Endometrial microvascular endothelial cells (primary cell): ENCODE data around the gene CWC15. TPM values are rescaled to one million over a fixed set of nuclear protein-coding genes. Genes with fewer than 3 reads are reported as not detected.
"Not testable (repeated sequence)": the region's sequence is repeated elsewhere in the genome, so short reads cannot be mapped to it uniquely, and the experiment has no call there.

ENCODE experiments used
- in situ Hi-C: cut with HindIII; loops from 2 replicates; pipeline ENCODE4 v1.10.0; 2017; ENCODE audit warnings: low sequenced_read_pairs, low pct_unique_long_range_greater_than_20kb; ENCODE audit errors: inconsistent ontology term
- total RNA-seq: library from RNA; depleted of rRNA; stranded (reverse); fragments of >200 nt; gene quantifications from one replicate; pipeline ENCODE4 v1.2.3, GENCODE V29; 2015; ENCODE audit errors: inconsistent ontology term

CWC15 gene
- total RNA-seq, 1 donor from 2014 or later = 42.7 TPM

GRCh38 chr11:94925422-94926270 is 47.7 kb downstream of the CWC15 start:
- in situ Hi-C loops = no loop called here

GRCh38 chr11:94924612-94925011 is 48.7 kb downstream of the CWC15 start:
- in situ Hi-C loops = no loop called here

- in situ Hi-C loops = no loop called here
Measured at GRCh38 chr11:94924171-94924572, 49.2 kb downstream of the CWC15 start.

GRCh38 chr11:94923004-94923334 is 50.4 kb downstream of the CWC15 start:
- in situ Hi-C loops = no loop called here

- in situ Hi-C loops = no loop called here
Measured at GRCh38 chr11:94922321-94923003, 50.9 kb downstream of the CWC15 start.

- in situ Hi-C loops = no loop called here
Measured at GRCh38 chr11:94920311-94920710, 53.0 kb downstream of the CWC15 start.

- in situ Hi-C loops = not testable (repeated sequence)
Measured at GRCh38 chr11:94913718-94914394, 59.5 kb downstream of the CWC15 start.

GRCh38 chr11:94912806-94913205 is 60.5 kb downstream of the CWC15 start:
- in situ Hi-C loops = no loop called here

Other genes with a start within 250 kb of the CWC15 start
- 21.9 TPM for gene AMOTL1, start 205.2 kb downstream of the CWC15 start, total RNA-seq
- 2.3 TPM for gene KDM4D, start 153 bp upstream of the CWC15 start, total RNA-seq
- gene KDM4E, start 51.7 kb upstream of the CWC15 start, total RNA-seq = not detected
- not detected for gene KDM4F, start 75.9 kb upstream of the CWC15 start, total RNA-seq
- gene SRSF8, start 93.4 kb upstream of the CWC15 start, total RNA-seq = 33.1 TPM
- 30.1 TPM for gene ENDOD1, start 116.3 kb upstream of the CWC15 start, total RNA-seq